ENCODE results near the gene ABHD2. TPM values are rescaled to one million over a fixed set of nuclear protein-coding genes. Genes with fewer than 3 reads are reported as not detected.

ABHD2 gene
- total RNA-seq, 4 donors from 2014 or later = 29.7 to 48.1 (median 35.9) TPM

DNA sequence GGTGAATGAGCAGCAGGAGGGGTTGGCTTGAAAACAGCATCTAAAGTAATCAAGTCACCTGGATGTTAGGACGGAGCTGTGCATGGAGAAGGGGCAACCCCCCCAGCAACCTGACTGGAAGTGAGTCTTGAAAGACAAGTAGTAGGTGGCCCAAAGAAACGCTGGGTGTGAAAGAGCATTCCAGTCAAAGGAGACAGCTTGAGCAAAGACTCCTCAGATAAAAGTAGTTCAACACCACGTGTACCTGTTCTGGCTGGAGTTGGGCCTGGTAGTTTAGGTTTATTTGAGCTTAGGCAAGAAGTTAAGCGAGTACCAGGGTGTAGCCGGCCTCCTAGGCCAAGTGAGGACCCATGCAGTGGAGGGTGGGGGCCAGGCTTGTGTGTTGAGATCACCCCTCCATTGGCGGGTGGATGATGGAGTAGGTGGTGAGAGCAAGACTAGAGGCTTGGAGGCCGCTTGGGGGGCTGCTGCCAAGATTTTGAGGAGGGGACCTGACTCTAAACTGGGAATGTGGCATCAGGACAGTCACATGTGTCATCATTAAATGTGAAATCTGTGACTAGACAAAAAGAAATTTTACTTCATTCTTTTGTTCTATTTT lies 61.3 kb downstream of the ABHD2 start:
- TF ChIP-seq, protein P1, sequence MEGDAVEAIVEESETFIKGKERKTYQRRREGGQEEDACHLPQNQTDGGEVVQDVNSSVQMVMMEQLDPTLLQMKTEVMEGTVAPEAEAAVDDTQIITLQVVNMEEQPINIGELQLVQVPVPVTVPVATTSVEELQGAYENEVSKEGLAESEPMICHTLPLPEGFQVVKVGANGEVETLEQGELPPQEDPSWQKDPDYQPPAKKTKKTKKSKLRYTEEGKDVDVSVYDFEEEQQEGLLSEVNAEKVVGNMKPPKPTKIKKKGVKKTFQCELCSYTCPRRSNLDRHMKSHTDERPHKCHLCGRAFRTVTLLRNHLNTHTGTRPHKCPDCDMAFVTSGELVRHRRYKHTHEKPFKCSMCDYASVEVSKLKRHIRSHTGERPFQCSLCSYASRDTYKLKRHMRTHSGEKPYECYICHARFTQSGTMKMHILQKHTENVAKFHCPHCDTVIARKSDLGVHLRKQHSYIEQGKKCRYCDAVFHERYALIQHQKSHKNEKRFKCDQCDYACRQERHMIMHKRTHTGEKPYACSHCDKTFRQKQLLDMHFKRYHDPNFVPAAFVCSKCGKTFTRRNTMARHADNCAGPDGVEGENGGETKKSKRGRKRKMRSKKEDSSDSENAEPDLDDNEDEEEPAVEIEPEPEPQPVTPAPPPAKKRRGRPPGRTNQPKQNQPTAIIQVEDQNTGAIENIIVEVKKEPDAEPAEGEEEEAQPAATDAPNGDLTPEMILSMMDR (IDR thresholded peaks at IDR 0.05) = no peak
- no peak for TF ChIP-seq EP300 (IDR thresholded peaks at IDR 0.05)
- no peak for TF ChIP-seq POLR2A (IDR thresholded peaks at IDR 0.05)
- Histone ChIP-seq H3K27me3 (no peaks in the 10 kb centered on the region), H3K36me3 (peaks cover 0 to 30% (median 0%) of the 10 kb centered on the region in 3 donors), H3K9me3 (no peaks in the 10 kb centered on the region), H3K4me1 (peaks cover 0 to 12% (median 1%) of the 10 kb centered on the region in 4 donors), H3K4me3 (no peak overlapping the region), H3K27ac (no peak overlapping the region)
- no peak for DNase-seq (ENCODE audit: low spot score in 2 of 2)
- 91% methylated on average over 7 of the region's 7 CpGs for WGBS, 2 donors

DNA sequence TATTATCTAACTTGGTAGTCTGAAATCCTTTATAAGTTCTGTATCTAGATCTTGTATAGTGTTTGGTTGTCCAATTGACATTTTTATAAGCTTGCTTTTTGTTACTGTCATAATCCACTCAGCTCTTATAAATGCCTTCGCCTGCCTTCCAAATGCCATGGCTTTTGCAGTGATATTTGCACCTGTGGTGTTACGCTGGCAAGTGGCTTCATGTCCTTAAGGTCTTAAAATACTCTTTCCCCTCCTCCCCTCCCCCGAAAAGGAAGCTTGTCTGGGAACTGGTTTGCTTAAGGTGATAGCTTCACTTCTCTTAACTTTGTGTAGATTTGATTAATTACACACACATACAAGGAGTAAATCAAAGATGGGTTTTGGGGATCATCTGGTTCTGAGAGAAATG lies 62.0 kb downstream of the ABHD2 start:
- DNase-seq (ENCODE audit: low spot score in 2 of 2) = no peak
- no peak overlapping the region for H3K4me3 ChIP-seq
- H3K27ac ChIP-seq = no peak overlapping the region
- no peaks in the 10 kb centered on the region for H3K9me3 ChIP-seq
- no peaks in the 10 kb centered on the region for H3K27me3 ChIP-seq
- no peak for TF ChIP-seq POLR2A (IDR thresholded peaks at IDR 0.05)
- TF ChIP-seq, protein P1 (IDR thresholded peaks at IDR 0.05) = no peak
- no peak for TF ChIP-seq EP300 (IDR thresholded peaks at IDR 0.05)
- H3K36me3 ChIP-seq = peaks cover 0 to 36% (median 4%) of the 10 kb centered on the region in 3 donors
- H3K4me1 ChIP-seq = peaks cover 0 to 9% (median 0%) of the 10 kb centered on the region in 4 donors
- 83 to 92% methylated on average over 3 of the region's 3 CpGs for WGBS, 2 donors

DNA sequence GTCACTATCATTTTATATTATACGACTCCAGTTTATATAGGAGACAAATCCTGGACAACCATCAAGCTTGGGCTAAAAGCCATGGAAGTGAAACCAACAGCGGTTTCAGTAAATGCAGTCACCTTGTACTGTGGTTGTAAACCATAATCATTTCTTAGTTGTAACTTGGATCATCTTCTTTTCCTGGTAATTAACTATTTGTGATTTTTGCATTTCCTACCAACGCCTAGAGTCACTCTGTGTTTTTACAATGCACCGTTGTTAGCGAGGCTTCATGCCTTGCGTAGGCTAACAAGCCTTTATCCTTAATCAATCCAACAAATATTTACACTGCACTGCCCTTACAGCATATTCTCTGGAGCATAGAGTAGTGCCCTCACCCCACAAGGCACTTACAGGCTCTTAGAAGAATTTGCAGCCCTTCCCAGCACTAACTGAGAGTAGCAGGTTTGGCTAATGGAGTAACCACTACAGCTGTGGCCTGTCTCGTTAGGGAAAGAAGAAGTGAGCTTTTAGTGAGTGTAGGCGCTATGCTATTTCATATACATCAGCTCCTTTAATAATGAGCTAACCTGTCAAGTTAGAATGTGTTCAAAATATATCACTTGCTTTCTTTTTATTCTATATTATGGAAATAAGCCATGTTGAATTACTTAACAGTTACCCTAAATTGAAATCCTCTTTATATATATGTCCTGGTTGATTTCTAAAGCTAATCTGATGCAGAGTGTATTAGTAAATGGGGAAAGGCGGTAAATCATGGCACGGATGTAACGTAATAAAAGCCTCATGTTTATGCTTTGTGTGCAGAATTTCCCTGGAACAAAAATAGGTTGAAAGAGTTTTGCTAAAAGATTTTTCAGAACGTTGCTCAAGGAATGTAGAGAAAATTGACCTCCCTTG lies 62.8 kb downstream of the ABHD2 start:
- H3K9me3 ChIP-seq = no peaks in the 10 kb centered on the region
- no peak overlapping the region for H3K4me3 ChIP-seq
- 62 to 66% methylated on average over 12 of the region's 12 CpGs for WGBS, 2 donors
- H3K27ac ChIP-seq = no peak overlapping the region
- H3K4me1 ChIP-seq = peaks cover 0 to 3% (median 0%) of the 10 kb centered on the region in 4 donors
- no peak for TF ChIP-seq POLR2A (IDR thresholded peaks at IDR 0.05)
- TF ChIP-seq, protein P1 (IDR thresholded peaks at IDR 0.05) = no peak
- TF ChIP-seq EP300 (IDR thresholded peaks at IDR 0.05) = no peak
- no peaks in the 10 kb centered on the region for H3K27me3 ChIP-seq
- DNase-seq (ENCODE audit: low spot score in 2 of 2) = no peak
- peaks cover 0 to 42% (median 10%) of the 10 kb centered on the region in 3 donors for H3K36me3 ChIP-seq

DNA sequence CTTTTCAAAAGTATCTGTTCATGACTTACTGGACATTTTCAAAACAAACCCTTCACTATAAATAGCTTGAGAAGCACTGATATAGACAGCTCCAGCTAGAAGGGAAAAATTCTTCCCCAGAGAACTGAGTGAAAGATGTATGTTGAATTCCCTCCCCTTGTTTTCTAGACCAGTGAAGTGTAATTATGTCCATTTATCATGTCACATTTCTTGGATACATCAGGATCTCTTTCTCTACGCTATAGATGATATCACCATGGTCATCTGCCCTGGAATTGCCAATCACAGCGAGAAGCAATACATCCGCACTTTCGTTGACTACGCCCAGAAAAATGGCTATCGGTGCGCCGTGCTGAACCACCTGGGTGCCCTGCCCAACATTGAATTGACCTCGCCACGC lies 66.9 kb downstream of the ABHD2 start:
- Histone ChIP-seq H3K9me3 (no peaks in the 10 kb centered on the region), H3K4me3 (no peak overlapping the region), H3K27me3 (no peaks in the 10 kb centered on the region), H3K27ac (no peak overlapping the region), H3K4me1 (no peaks in the 10 kb centered on the region), H3K36me3 (peaks cover 0 to 71% (median 10%) of the 10 kb centered on the region in 3 donors)
- DNase-seq (ENCODE audit: low spot score in 2 of 2) = no peak
- TF ChIP-seq, protein P1 (IDR thresholded peaks at IDR 0.05) = no peak
- no peak for TF ChIP-seq EP300 (IDR thresholded peaks at IDR 0.05)
- no peak for TF ChIP-seq POLR2A (IDR thresholded peaks at IDR 0.05)
- WGBS, 2 donors = 96 to 98% methylated on average over 10 of the region's 10 CpGs

DNA sequence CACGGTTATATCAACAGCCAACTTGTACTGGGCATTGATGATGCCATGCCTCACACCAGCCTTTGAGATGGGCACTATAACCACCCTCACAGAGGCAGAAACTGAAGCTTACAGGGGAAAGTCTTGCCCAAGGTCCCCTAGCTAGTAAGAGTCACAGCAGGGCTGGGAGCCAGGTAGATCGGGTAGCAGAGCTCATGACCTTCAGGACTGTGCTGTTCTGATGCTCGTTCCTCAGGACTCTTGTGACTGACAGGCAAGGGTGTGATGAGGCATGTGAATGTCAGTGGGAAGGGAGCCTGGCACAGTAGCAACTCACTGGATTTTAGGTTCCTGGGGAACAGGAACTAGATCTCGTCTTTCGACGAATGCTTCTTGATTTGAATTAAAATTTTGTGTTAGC lies 67.4 kb downstream of the ABHD2 start:
- TF ChIP-seq EP300 (IDR thresholded peaks at IDR 0.05) = no peak
- no peak for TF ChIP-seq POLR2A (IDR thresholded peaks at IDR 0.05)
- TF ChIP-seq, protein P1 (IDR thresholded peaks at IDR 0.05) = no peak
- DNase-seq (ENCODE audit: low spot score in 2 of 2) = no peak
- Histone ChIP-seq H3K4me1 (peaks cover 0 to 3% (median 0%) of the 10 kb centered on the region in 4 donors), H3K27me3 (no peaks in the 10 kb centered on the region), H3K9me3 (no peaks in the 10 kb centered on the region), H3K36me3 (peaks cover 0 to 71% (median 10%) of the 10 kb centered on the region in 3 donors), H3K27ac (no peak overlapping the region), H3K4me3 (no peak overlapping the region)
- 89 to 97% methylated on average over 6 of the region's 6 CpGs for WGBS, 2 donors

Data from tibial nerve (tissue), 4 donors.